NOMO-1 (cell line): Measurements from ENCODE around the gene ARHGAP22.

Experiments
- DNase-seq, 2 experiments: peaks; one replicate each; lab custom pipeline; 2025; ENCODE audit not compliant: unreplicated experiment in 2 of 2; lab: John Stamatoyannopoulos, UW

Gene ARHGAP22

GRCh38 chr10:48518986-48519385, 85.9 kb downstream of the ARHGAP22 start:
- no peak for DNase-seq

GRCh38 chr10:48517911-48518811, 86.7 kb downstream of the ARHGAP22 start:
- peak in 1 of 2 experiments; percentile 15 for DNase-seq

- DNase-seq, result no peak
Measured at GRCh38 chr10:48517482-48517881, 87.4 kb downstream of the ARHGAP22 start.

- no peak for DNase-seq
Measured at GRCh38 chr10:48516911-48517310, 88.0 kb downstream of the ARHGAP22 start.

- no peak for DNase-seq
Measured at GRCh38 chr10:48514916-48515315, 90.0 kb downstream of the ARHGAP22 start.

- no peak for DNase-seq
Measured at GRCh38 chr10:48514255-48514654, 90.6 kb downstream of the ARHGAP22 start.

GRCh38 chr10:48512861-48513260, 92.0 kb downstream of the ARHGAP22 start:
- no peak for DNase-seq

- DNase-seq, result peak; percentile 47 to 63
Measured at GRCh38 chr10:48511875-48512231, 93.0 kb downstream of the ARHGAP22 start.

GRCh38 chr10:48511066-48511874, 93.6 kb downstream of the ARHGAP22 start:
- no peak for DNase-seq

GRCh38 chr10:48509974-48510692, 94.7 kb downstream of the ARHGAP22 start:
- no peak for DNase-seq

- no peak for DNase-seq
Measured at GRCh38 chr10:48508791-48509772, 95.8 kb downstream of the ARHGAP22 start.

- no peak for DNase-seq
Measured at GRCh38 chr10:48507933-48508790, 96.7 kb downstream of the ARHGAP22 start.

GRCh38 chr10:48507494-48507893, 97.4 kb downstream of the ARHGAP22 start:
- no peak for DNase-seq

- DNase-seq, result peak; percentile 30 to 51
Measured at GRCh38 chr10:48506147-48506917, 98.5 kb downstream of the ARHGAP22 start.

GRCh38 chr10:48505394-48506112, 99.3 kb downstream of the ARHGAP22 start:
- peak; percentile 77 to 83 for DNase-seq

GRCh38 chr10:48504141-48504885, 100.6 kb downstream of the ARHGAP22 start:
- no peak for DNase-seq
